C4-2B (cell line): Measurements from ENCODE around the gene FCN2.

Source experiments
- H3K27ac ChIP-seq: fragments of 450-650 bp; 2 replicates; pipeline ENCODE4 v1.5.1; 2017
- ZFX ChIP-seq: fragments of 450-650 bp; IDR thresholded peaks from 2 replicates; pipeline ENCODE4 v1.6.1; 2017
- TF ChIP-seq, protein P1 (sequence below): fragments of 450-650 bp; conservative IDR thresholded peaks from 2 replicates; pipeline ENCODE4 v1.5.1; 2017; ENCODE audit warnings: mild to moderate bottlenecking

The FCN2 gene

GRCh38 chr9:134898319-134898718 lies 17.7 kb downstream of the FCN2 start:
- TF ChIP-seq ZFX, result no peak
- TF ChIP-seq, protein P1, sequence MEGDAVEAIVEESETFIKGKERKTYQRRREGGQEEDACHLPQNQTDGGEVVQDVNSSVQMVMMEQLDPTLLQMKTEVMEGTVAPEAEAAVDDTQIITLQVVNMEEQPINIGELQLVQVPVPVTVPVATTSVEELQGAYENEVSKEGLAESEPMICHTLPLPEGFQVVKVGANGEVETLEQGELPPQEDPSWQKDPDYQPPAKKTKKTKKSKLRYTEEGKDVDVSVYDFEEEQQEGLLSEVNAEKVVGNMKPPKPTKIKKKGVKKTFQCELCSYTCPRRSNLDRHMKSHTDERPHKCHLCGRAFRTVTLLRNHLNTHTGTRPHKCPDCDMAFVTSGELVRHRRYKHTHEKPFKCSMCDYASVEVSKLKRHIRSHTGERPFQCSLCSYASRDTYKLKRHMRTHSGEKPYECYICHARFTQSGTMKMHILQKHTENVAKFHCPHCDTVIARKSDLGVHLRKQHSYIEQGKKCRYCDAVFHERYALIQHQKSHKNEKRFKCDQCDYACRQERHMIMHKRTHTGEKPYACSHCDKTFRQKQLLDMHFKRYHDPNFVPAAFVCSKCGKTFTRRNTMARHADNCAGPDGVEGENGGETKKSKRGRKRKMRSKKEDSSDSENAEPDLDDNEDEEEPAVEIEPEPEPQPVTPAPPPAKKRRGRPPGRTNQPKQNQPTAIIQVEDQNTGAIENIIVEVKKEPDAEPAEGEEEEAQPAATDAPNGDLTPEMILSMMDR, result no peak
- no peak overlapping the region for H3K27ac ChIP-seq

- TF ChIP-seq, protein P1, result no peak
- TF ChIP-seq ZFX, result no peak
- H3K27ac ChIP-seq, result no peak overlapping the region
Measured at GRCh38 chr9:134899168-134899567, 18.6 kb downstream of the FCN2 start.

DNA sequence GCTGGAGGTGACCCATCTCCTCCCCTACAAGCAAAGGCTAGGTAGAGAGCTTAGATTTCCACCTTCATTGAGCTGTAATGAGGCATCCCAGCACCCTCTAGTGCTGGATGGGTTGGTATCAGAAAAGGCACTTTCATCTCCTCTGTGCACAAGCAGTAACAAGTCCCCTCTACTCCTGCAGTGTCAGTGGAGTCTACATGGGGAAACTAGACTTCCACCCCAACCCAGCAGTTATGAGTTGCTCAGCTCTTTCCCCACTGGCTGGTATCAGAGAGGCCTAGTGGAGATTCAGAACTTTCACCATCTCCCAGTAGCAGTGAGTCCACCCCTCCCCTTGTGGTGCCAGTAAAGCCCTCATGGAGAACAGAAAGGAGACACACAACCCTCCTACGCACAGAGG lies 19.2 kb downstream of the FCN2 start:
- no peak for TF ChIP-seq ZFX
- TF ChIP-seq, protein P1, result no peak
- no peak overlapping the region for H3K27ac ChIP-seq

GRCh38 chr9:134902936-134903335 lies 22.3 kb downstream of the FCN2 start:
- H3K27ac ChIP-seq, result no peak overlapping the region
- no peak for TF ChIP-seq ZFX
- TF ChIP-seq, protein P1, result no peak

DNA sequence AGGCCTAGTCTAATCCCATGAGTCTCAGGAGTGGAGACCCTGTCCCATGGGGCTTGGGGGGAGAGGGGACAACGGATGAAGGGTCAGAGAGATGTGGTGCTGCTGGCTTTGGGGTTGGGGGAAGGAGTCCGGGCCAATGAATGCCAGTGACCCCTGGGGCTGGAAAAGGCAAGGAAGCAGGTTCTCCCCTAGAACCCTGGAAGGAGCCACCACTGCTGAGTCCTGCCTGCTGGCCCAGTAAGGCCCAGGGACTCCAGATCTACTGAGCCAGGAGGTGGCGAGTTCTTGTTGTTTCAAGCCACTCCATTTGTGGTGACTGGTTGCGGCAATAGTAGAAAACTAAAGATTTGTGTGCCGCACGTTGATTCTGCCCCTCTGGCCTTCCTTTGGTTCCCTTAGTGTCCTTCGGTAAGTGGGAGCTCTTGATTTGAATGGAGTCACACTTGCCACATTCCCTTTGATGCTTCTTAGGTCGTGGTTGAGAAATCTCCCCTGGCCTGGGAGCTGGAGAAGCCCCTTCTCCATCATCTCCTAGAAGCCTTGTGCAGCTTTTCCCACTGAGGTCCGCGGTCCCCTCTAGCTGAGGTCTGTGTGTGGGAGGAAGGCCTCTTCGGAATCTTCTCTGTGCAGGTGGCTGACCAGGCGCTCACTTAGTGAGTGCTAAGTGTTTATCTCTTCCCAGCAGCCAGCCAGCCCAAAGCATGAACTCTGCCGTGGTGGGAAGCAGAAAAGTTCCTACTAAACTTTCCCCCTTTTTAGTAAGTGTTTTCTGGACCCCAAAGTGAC lies 28.1 kb downstream of the FCN2 start:
- H3K27ac ChIP-seq, result no peak overlapping the region
- TF ChIP-seq ZFX, result no peak
- TF ChIP-seq, protein P1, result no peak

GRCh38 chr9:134909511-134910481 lies 29.2 kb downstream of the FCN2 start:
- no peak for TF ChIP-seq ZFX
- TF ChIP-seq, protein P1, result no peak
- no peak overlapping the region for H3K27ac ChIP-seq
